ENCODE measurements around the gene METTL15. TPM values are rescaled to one million over a fixed set of nuclear protein-coding genes. Genes with fewer than 3 reads are reported as not detected.
A peak's percentile ranks its signal among the peaks of the same experiment; 100 is the strongest.

METTL15 gene
- total RNA-seq, 2 donors from 2014 or later = 8.8 to 16.8 TPM

GRCh38 chr11:28108958-28109357, 770 bp downstream of the METTL15 start:
- H3K4me1 ChIP-seq (replicated peaks) = peaks cover 4% of the 10 kb centered on the region
- DNase-seq (ENCODE audit: low spot score) = no peak
- H3K9me3 ChIP-seq = no peaks in the 10 kb centered on the region
- WGBS = 45% methylated on average over 3 of the region's 3 CpGs
- H3K27ac ChIP-seq = peak overlapping the region; percentile 81
- intact Hi-C loops (cut with DNase I) = no loop called here
- no peak for TF ChIP-seq POLR2AphosphoS5 (IDR thresholded peaks at IDR 0.05)
- no peak for TF ChIP-seq CTCF (IDR thresholded peaks at IDR 0.05)
- no peak for TF ChIP-seq POLR2A (IDR thresholded peaks at IDR 0.05)
- H3K4me3 ChIP-seq = peak overlapping the region; percentile 45 to 49
- no peaks in the 10 kb centered on the region for H3K36me3 ChIP-seq
- no peaks in the 10 kb centered on the region for H3K27me3 ChIP-seq (replicated peaks; ENCODE audit: insufficient read depth)

- Histone ChIP-seq H3K4me1 (replicated peaks) (peaks cover 4% of the 10 kb centered on the region), H3K36me3 (no peaks in the 10 kb centered on the region), H3K27me3 (replicated peaks; ENCODE audit: insufficient read depth) (no peaks in the 10 kb centered on the region), H3K27ac (peak overlapping the region; percentile 82 to 87), H3K9me3 (no peaks in the 10 kb centered on the region), H3K4me3 (peak overlapping the region; percentile 50 to 66)
- TF ChIP-seq CTCF (IDR thresholded peaks at IDR 0.05) (no peak), POLR2A (IDR thresholded peaks at IDR 0.05) (peak; percentile 37), POLR2AphosphoS5 (IDR thresholded peaks at IDR 0.05) (peak; percentile 73)
- intact Hi-C loops (cut with DNase I) = no loop called here
- under 1% methylated on average over 31 of the region's 31 CpGs for WGBS
- DNase-seq (ENCODE audit: low spot score) = peak; percentile 68
These were observed 2.1 kb downstream of the METTL15 start for GRCh38 chr11:28110108-28110820.

GRCh38 chr11:28110821-28111200, 2.6 kb downstream of the METTL15 start:
- peak overlapping the region; percentile 82 to 87 for H3K27ac ChIP-seq
- no peaks in the 10 kb centered on the region for H3K27me3 ChIP-seq (replicated peaks; ENCODE audit: insufficient read depth)
- no peak for DNase-seq (ENCODE audit: low spot score)
- H3K9me3 ChIP-seq = no peaks in the 10 kb centered on the region
- H3K4me1 ChIP-seq (replicated peaks) = peaks cover 4% of the 10 kb centered on the region
- H3K4me3 ChIP-seq = peak overlapping the region; percentile 50 to 66
- no peaks in the 10 kb centered on the region for H3K36me3 ChIP-seq
- TF ChIP-seq POLR2AphosphoS5 (IDR thresholded peaks at IDR 0.05) = no peak
- no peak for TF ChIP-seq POLR2A (IDR thresholded peaks at IDR 0.05)
- TF ChIP-seq CTCF (IDR thresholded peaks at IDR 0.05) = no peak
- intact Hi-C loops (cut with DNase I) = no loop called here

- TF ChIP-seq POLR2A (IDR thresholded peaks at IDR 0.05) (no peak), POLR2AphosphoS5 (IDR thresholded peaks at IDR 0.05) (no peak), CTCF (IDR thresholded peaks at IDR 0.05) (no peak)
- no peaks in the 10 kb centered on the region for H3K27me3 ChIP-seq (replicated peaks; ENCODE audit: insufficient read depth)
- no peak overlapping the region for H3K27ac ChIP-seq
- H3K4me1 ChIP-seq (replicated peaks) = peaks cover under 1% of the 10 kb centered on the region
- H3K4me3 ChIP-seq = no peak overlapping the region
- no peaks in the 10 kb centered on the region for H3K9me3 ChIP-seq
- H3K36me3 ChIP-seq = no peaks in the 10 kb centered on the region
- WGBS = 94% methylated on average over 4 of the region's 4 CpGs
- intact Hi-C loops (cut with DNase I) = no loop called here
- no peak for DNase-seq (ENCODE audit: low spot score)
These were observed 5.9 kb downstream of the METTL15 start for GRCh38 chr11:28114116-28114515.

GRCh38 chr11:28114731-28115130, 6.5 kb downstream of the METTL15 start:
- Histone ChIP-seq H3K4me1 (replicated peaks) (no peaks in the 10 kb centered on the region), H3K9me3 (no peaks in the 10 kb centered on the region), H3K36me3 (no peaks in the 10 kb centered on the region), H3K27me3 (replicated peaks; ENCODE audit: insufficient read depth) (no peaks in the 10 kb centered on the region), H3K4me3 (no peak overlapping the region), H3K27ac (no peak overlapping the region)
- DNase-seq (ENCODE audit: low spot score) = no peak
- TF ChIP-seq CTCF (IDR thresholded peaks at IDR 0.05) (no peak), POLR2A (IDR thresholded peaks at IDR 0.05) (no peak), POLR2AphosphoS5 (IDR thresholded peaks at IDR 0.05) (no peak)
- 95% methylated on average over 1 of the region's 1 CpG for WGBS
- intact Hi-C loops (cut with DNase I) = no loop called here

Measured in prostate gland (tissue), 2 donors.